Measurements from ENCODE around the gene TTC22.

TTC22 gene

DNA sequence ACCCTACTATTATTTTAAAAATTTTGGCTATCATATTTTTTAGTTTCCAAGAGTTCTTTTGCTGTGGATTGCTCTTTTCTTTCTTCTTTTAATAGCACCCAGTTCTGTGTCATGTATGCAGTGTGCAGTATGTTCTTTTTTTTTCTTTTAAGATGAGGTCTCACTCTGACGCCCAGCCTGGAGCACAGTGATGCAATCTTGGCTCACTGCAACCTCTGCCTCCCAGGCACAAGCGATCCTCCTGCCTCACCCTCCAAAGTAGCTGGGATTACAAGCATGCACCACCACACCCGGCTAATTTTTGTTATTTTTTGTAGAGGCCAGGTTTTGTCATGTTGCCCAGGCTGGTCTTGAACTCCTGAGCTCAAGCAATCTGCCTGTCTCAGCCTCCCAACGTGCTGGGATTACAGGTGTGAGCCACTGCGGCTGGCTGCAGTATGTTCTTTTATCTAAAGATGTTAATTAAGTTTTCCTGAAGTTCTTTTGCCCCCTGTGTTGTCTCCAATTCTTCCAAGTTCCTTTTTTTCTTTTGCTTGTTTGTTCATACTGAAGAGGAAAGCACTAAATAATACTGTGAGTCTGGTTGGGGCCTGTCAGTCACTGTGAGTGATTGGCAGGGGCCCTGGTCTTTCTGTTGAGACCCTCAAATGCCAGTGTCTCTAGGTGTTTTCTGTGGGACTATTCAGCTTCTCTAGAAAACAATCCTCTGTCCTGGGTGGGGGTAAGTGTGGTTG, 17.5 kb upstream of the TTC22 start:
- ATAC-seq = no peak
- TF ChIP-seq ZFP30 (CRISPR knock-in tag; IDR thresholded peaks at IDR 0.05) (no peak), TOX (CRISPR knock-in tag; IDR thresholded peaks at IDR 0.05; ENCODE audit: borderline replicate concordance) (no peak)
- TF ChIP-seq, protein P1, sequence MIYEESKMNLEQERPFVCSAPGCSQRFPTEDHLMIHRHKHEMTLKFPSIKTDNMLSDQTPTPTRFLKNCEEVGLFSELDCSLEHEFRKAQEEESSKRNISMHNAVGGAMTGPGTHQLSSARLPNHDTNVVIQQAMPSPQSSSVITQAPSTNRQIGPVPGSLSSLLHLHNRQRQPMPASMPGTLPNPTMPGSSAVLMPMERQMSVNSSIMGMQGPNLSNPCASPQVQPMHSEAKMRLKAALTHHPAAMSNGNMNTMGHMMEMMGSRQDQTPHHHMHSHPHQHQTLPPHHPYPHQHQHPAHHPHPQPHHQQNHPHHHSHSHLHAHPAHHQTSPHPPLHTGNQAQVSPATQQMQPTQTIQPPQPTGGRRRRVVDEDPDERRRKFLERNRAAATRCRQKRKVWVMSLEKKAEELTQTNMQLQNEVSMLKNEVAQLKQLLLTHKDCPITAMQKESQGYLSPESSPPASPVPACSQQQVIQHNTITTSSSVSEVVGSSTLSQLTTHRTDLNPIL (CRISPR knock-in tag; IDR thresholded peaks at IDR 0.05; ENCODE audit: low read depth) = no peak

DNA sequence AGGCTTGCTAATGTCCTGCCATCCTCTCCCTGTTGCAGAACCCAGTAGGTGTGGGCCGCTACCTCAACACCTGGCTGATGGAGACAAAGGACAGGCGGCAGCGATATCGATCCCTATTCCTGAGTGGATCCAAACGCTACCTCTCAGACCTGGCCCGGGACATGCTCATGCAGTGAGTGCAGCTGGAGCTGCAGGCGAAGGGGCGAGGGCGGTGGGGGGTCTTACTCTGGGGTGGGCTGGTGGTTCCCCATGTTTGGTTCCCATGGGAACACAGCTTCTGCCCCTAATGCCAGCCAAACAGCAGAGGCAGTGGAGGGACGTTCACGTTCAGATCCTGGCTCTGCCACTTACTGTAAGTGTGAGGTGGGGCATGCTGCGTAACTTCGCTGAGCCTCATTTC, 15.8 kb upstream of the TTC22 start:
- TF ChIP-seq ESRRG (CRISPR knock-in tag; IDR thresholded peaks at IDR 0.05) = no peak
- TF ChIP-seq ZC3H10 (CRISPR knock-in tag; IDR thresholded peaks at IDR 0.05) = no peak
- TF ChIP-seq TCF4 (CRISPR knock-in tag; IDR thresholded peaks at IDR 0.05; ENCODE audit: borderline replicate concordance) = no peak
- no peak for TF ChIP-seq ISL1 (CRISPR knock-in tag; IDR thresholded peaks at IDR 0.05)
- TF ChIP-seq, protein P2, sequence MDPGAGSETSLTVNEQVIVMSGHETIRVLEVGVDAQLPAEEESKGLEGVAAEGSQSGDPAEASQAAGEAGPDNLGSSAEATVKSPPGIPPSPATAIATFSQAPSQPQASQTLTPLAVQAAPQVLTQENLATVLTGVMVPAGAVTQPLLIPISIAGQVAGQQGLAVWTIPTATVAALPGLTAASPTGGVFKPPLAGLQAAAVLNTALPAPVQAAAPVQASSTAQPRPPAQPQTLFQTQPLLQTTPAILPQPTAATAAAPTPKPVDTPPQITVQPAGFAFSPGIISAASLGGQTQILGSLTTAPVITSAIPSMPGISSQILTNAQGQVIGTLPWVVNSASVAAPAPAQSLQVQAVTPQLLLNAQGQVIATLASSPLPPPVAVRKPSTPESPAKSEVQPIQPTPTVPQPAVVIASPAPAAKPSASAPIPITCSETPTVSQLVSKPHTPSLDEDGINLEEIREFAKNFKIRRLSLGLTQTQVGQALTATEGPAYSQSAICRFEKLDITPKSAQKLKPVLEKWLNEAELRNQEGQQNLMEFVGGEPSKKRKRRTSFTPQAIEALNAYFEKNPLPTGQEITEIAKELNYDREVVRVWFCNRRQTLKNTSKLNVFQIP (CRISPR knock-in tag; IDR thresholded peaks at IDR 0.05; ENCODE audit: borderline replicate concordance, low read depth) = no peak
- TF ChIP-seq GLIS3 (CRISPR knock-in tag; IDR thresholded peaks at IDR 0.05) = no peak
- TF ChIP-seq, protein P1 (CRISPR knock-in tag; IDR thresholded peaks at IDR 0.05; ENCODE audit: low read depth) = no peak
- TF ChIP-seq SNAI2 (CRISPR knock-in tag; IDR thresholded peaks at IDR 0.05) = no peak
- TF ChIP-seq ZNF565 (CRISPR knock-in tag; conservative IDR thresholded peaks at IDR 0.05; ENCODE audit: low read depth) = no peak
- ATAC-seq = no peak

DNA sequence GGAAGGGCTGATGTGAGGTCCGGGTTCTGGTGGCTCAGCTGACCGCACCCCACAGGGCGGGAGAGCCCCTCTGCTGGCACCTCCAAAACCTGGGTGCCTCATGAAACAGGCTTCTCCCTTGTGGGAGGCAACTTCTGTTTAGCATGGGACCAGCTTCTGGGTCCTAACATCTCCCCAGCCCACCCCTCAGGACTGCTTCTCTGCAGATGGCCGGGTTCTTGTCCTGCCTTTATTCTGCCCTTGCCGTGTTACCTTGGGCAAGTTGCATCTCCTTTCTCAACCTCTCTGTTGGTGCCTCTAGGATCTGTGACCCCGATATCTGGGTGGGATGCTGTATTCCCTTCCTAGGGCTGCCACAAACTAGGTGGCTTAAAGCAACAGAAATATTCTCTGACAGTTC, 15.0 kb upstream of the TTC22 start:
- no peak for ATAC-seq

DNA sequence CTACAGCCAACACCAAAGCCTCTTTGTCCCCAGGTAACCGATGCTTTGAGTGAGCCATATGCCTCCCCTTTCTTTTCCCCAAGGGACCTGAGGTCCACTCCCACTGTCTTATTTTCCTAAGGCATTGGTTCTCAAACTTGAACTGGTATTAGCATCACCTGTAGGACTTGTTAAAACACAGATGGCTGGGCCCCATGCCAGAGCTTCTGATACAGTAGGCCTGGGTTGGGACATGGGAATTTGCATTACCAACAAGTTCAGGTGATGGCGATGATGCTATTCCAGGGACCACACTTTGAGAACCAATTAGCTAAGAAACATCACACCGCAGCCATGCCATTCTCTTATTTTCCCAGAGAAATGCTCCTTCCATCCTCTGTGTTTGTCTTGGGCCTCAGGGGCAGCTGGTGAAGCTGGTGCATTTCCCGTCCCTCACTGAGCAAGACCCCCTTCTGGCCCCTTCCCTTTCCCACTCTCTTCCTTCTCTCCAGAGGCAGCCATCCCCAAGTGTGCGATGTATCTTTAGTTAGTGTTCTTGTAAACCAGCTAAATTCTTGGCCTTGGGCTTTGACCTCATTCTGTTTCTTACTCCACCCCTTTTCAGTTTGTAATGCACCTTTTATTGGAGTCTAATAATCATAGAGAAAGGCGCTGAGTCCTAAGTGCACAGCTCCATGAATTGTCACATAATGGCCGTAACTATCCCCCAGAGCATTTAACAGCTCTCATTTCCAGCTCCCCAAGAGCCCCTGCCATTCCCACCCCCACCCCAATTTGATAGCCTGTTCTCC, 14.2 kb upstream of the TTC22 start:
- no peak for TF ChIP-seq ZNF565 (CRISPR knock-in tag; conservative IDR thresholded peaks at IDR 0.05; ENCODE audit: low read depth)

More for the DNA sequence above, 15.0 kb upstream of the TTC22 start:
- no peak for TF ChIP-seq ARNTL (CRISPR knock-in tag; IDR thresholded peaks at IDR 0.05; ENCODE audit: borderline replicate concordance, low read depth)
- TF ChIP-seq BACH2 (CRISPR knock-in tag; IDR thresholded peaks at IDR 0.05; ENCODE audit: borderline replicate concordance) = no peak
- TF ChIP-seq, protein P1 (CRISPR knock-in tag; IDR thresholded peaks at IDR 0.05; ENCODE audit: low read depth) = no peak
- no peak for TF ChIP-seq GLIS3 (CRISPR knock-in tag; IDR thresholded peaks at IDR 0.05)
- no peak for TF ChIP-seq ESRRG (CRISPR knock-in tag; IDR thresholded peaks at IDR 0.05)
- TF ChIP-seq ISL1 (CRISPR knock-in tag; IDR thresholded peaks at IDR 0.05) = no peak
- TF ChIP-seq ZC3H10 (CRISPR knock-in tag; IDR thresholded peaks at IDR 0.05) = no peak

DNA sequence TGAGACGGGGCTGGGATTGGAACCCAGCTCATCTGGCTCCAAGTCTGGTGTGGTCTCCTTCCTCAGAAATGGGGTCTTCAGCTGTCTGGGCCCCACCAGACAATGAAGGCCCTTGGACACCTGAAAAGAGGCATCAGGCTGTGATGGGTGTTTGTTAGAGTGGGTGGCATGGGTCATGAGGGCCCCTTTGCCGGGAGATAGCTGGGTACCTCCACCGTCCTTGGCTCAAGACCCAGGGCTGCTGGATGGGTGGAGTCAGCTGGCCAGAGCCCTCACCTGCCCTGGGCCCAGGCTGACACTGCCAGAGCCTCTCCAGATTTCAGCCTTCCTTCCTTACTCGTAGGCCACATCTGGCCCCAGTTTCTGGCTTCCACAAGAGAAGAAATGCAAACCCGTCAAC, 13.4 kb upstream of the TTC22 start:
- no peak for ATAC-seq
- TF ChIP-seq ZFP30 (CRISPR knock-in tag; IDR thresholded peaks at IDR 0.05) = no peak
- TF ChIP-seq, protein P3, sequence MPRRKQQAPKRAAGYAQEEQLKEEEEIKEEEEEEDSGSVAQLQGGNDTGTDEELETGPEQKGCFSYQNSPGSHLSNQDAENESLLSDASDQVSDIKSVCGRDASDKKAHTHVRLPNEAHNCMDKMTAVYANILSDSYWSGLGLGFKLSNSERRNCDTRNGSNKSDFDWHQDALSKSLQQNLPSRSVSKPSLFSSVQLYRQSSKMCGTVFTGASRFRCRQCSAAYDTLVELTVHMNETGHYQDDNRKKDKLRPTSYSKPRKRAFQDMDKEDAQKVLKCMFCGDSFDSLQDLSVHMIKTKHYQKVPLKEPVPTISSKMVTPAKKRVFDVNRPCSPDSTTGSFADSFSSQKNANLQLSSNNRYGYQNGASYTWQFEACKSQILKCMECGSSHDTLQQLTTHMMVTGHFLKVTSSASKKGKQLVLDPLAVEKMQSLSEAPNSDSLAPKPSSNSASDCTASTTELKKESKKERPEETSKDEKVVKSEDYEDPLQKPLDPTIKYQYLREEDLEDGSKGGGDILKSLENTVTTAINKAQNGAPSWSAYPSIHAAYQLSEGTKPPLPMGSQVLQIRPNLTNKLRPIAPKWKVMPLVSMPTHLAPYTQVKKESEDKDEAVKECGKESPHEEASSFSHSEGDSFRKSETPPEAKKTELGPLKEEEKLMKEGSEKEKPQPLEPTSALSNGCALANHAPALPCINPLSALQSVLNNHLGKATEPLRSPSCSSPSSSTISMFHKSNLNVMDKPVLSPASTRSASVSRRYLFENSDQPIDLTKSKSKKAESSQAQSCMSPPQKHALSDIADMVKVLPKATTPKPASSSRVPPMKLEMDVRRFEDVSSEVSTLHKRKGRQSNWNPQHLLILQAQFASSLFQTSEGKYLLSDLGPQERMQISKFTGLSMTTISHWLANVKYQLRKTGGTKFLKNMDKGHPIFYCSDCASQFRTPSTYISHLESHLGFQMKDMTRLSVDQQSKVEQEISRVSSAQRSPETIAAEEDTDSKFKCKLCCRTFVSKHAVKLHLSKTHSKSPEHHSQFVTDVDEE (CRISPR knock-in tag; IDR thresholded peaks at IDR 0.05) = no peak
- no peak for TF ChIP-seq ZNF70 (CRISPR knock-in tag; IDR thresholded peaks at IDR 0.05)
- TF ChIP-seq, protein P4, sequence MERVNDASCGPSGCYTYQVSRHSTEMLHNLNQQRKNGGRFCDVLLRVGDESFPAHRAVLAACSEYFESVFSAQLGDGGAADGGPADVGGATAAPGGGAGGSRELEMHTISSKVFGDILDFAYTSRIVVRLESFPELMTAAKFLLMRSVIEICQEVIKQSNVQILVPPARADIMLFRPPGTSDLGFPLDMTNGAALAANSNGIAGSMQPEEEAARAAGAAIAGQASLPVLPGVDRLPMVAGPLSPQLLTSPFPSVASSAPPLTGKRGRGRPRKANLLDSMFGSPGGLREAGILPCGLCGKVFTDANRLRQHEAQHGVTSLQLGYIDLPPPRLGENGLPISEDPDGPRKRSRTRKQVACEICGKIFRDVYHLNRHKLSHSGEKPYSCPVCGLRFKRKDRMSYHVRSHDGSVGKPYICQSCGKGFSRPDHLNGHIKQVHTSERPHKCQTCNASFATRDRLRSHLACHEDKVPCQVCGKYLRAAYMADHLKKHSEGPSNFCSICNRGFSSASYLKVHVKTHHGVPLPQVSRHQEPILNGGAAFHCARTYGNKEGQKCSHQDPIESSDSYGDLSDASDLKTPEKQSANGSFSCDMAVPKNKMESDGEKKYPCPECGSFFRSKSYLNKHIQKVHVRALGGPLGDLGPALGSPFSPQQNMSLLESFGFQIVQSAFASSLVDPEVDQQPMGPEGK (CRISPR knock-in tag; IDR thresholded peaks at IDR 0.05; ENCODE audit: borderline replicate concordance) = no peak
- TF ChIP-seq, protein P2 (CRISPR knock-in tag; IDR thresholded peaks at IDR 0.05; ENCODE audit: borderline replicate concordance, low read depth) = no peak
- no peak for TF ChIP-seq PPARA (CRISPR knock-in tag; IDR thresholded peaks at IDR 0.05; ENCODE audit: borderline replicate concordance)

More for the DNA sequence above, 14.2 kb upstream of the TTC22 start:
- no peak for ATAC-seq
